OCI-LY1 (cell line): ENCODE data around the gene KRTCAP2.

Experiments used
- H2AFZ ChIP-seq: fragments of 200-600 bp; sonication (generic), shearing (Covaris generic); 2 replicates; pipeline ENCODE4 v1.6.0; 2014; ENCODE audit warnings: antibody characterized with exemption, mild to moderate bottlenecking, low read length
- H3F3A ChIP-seq: fragments of 200-600 bp; sonication (generic), shearing (Covaris generic); 2 replicates; pipeline ENCODE4 v1.6.0; 2014; ENCODE audit warnings: mild to moderate bottlenecking, antibody characterized with exemption, low read length, moderate library complexity; ENCODE audit not compliant: insufficient read depth
- H3K27ac ChIP-seq: fragments of 200-600 bp; sonication (generic); 2 replicates; pipeline ENCODE4 v1.5.1; 2014; ENCODE audit warnings: low read length, mixed run types, mild to moderate bottlenecking, low read depth; ENCODE audit not compliant: poor library complexity, severe bottlenecking
- H3K27me3 ChIP-seq: fragments of 200-600 bp; sonication (generic); 2 replicates; pipeline ENCODE4 v1.6.0; 2014; ENCODE audit warnings: antibody characterized with exemption, mild to moderate bottlenecking, low read length, moderate library complexity; ENCODE audit not compliant: insufficient read depth
- H3K36me3 ChIP-seq: fragments of 200-600 bp; sonication (generic); 2 replicates; pipeline ENCODE4 v1.6.1; 2014; ENCODE audit warnings: mild to moderate bottlenecking, antibody characterized with exemption, low read length, moderate library complexity, mixed read lengths; ENCODE audit not compliant: insufficient read depth
- H3K4me1 ChIP-seq: fragments of 200-600 bp; sonication (generic); 2 replicates; pipeline ENCODE4 v1.5.1; 2014; ENCODE audit warnings: mild to moderate bottlenecking, low read length, moderate library complexity; ENCODE audit not compliant: insufficient read depth, severe bottlenecking
- H3K4me2 ChIP-seq: fragments of 200-600 bp; sonication (generic), shearing (Covaris generic); 2 replicates; pipeline ENCODE4 v1.6.1; 2014; ENCODE audit warnings: low read length
- H3K4me3 ChIP-seq: fragments of 200-600 bp; sonication (generic); 2 replicates; pipeline ENCODE4 v1.5.1; 2014; ENCODE audit warnings: low read length, low read depth, mild to moderate bottlenecking, mixed read lengths; ENCODE audit not compliant: poor library complexity, severe bottlenecking
- H3K79me2 ChIP-seq: fragments of 200-600 bp; shearing (Covaris generic); 2 replicates; pipeline ENCODE4 v1.6.1; 2016; ENCODE audit warnings: mixed run types, low read length, mixed read lengths; ENCODE audit not compliant: insufficient read depth
- H3K9ac ChIP-seq: fragments of 200-600 bp; sonication (generic), shearing (Covaris generic); 2 replicates; pipeline ENCODE4 v1.6.1; 2014; ENCODE audit warnings: mild to moderate bottlenecking, low read length, mixed read lengths
- H3K9me2 ChIP-seq: fragments of 200-600 bp; sonication (generic), shearing (Covaris generic); 2 replicates; pipeline ENCODE4 v1.6.1; 2014; ENCODE audit warnings: low read depth, mild to moderate bottlenecking, low read length, mixed read lengths
- H3K9me3 ChIP-seq: fragments of 200-600 bp; shearing (Covaris generic); 2 replicates; pipeline ENCODE4 v1.6.1; 2014; ENCODE audit warnings: low read length, mixed read lengths
- H4K20me1 ChIP-seq: fragments of 200-600 bp; sonication (generic), shearing (Covaris generic); 2 replicates; pipeline ENCODE4 v1.6.0; 2016; ENCODE audit warnings: mild to moderate bottlenecking, low read length; ENCODE audit not compliant: insufficient read depth
- EZH2 ChIP-seq: fragments of 200-600 bp; sonication (generic), shearing (Covaris generic); IDR thresholded peaks from 2 replicates; pipeline ENCODE4 v1.8.0; 2017; ENCODE audit warnings: borderline replicate concordance, mixed run types, mild to moderate bottlenecking, antibody characterized with exemption, low read length, moderate library complexity, mixed read lengths
- TF ChIP-seq, protein P1 (sequence below): fragments of 200-600 bp; sonication (generic), shearing (Covaris generic); IDR thresholded peaks from 2 replicates; pipeline ENCODE4 v1.5.1; 2017; ENCODE audit warnings: mild to moderate bottlenecking, antibody characterized with exemption, low read length, moderate library complexity, mixed read lengths

Gene KRTCAP2

DNA sequence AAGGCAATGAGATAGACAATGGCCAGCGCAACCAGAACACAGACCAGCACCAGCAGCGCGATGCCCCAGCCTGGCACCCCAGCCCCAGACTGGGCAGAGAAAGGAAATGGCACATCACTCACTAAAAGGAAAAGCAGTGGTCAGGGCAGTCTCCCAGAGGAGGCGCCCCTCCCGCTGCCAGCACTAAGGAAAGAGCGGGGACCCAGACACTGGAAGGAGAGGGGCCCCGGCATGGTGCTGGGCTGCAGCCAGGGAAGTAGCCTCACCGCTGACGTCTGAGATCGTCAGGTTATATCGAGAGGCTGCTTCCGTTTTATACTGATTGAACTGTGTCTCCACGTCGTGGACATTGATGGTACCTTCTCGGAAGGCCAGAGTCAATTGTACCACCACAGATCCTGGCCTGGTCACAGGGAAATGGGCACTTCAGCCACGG, 14.4 kb upstream of the KRTCAP2 start:
- Histone ChIP-seq H3K27ac (no peak overlapping the region), H3K36me3 (no peaks in the 10 kb centered on the region), H3K9ac (no peak overlapping the region), H3K4me2 (no peak overlapping the region), H4K20me1 (no peaks in the 10 kb centered on the region), H3K9me2 (no peaks in the 10 kb centered on the region), H3K4me3 (no peak overlapping the region), H3F3A (no peaks in the 10 kb centered on the region), H3K9me3 (no peaks in the 10 kb centered on the region), H3K27me3 (no peaks in the 10 kb centered on the region; the same call in 1 of the 2 replicates), H3K4me1 (peaks cover 17% of the 10 kb centered on the region), H3K79me2 (no peaks in the 10 kb centered on the region), H2AFZ (no peak overlapping the region)
- TF ChIP-seq, protein P1, sequence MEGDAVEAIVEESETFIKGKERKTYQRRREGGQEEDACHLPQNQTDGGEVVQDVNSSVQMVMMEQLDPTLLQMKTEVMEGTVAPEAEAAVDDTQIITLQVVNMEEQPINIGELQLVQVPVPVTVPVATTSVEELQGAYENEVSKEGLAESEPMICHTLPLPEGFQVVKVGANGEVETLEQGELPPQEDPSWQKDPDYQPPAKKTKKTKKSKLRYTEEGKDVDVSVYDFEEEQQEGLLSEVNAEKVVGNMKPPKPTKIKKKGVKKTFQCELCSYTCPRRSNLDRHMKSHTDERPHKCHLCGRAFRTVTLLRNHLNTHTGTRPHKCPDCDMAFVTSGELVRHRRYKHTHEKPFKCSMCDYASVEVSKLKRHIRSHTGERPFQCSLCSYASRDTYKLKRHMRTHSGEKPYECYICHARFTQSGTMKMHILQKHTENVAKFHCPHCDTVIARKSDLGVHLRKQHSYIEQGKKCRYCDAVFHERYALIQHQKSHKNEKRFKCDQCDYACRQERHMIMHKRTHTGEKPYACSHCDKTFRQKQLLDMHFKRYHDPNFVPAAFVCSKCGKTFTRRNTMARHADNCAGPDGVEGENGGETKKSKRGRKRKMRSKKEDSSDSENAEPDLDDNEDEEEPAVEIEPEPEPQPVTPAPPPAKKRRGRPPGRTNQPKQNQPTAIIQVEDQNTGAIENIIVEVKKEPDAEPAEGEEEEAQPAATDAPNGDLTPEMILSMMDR, result no peak
- no peak for TF ChIP-seq EZH2

DNA sequence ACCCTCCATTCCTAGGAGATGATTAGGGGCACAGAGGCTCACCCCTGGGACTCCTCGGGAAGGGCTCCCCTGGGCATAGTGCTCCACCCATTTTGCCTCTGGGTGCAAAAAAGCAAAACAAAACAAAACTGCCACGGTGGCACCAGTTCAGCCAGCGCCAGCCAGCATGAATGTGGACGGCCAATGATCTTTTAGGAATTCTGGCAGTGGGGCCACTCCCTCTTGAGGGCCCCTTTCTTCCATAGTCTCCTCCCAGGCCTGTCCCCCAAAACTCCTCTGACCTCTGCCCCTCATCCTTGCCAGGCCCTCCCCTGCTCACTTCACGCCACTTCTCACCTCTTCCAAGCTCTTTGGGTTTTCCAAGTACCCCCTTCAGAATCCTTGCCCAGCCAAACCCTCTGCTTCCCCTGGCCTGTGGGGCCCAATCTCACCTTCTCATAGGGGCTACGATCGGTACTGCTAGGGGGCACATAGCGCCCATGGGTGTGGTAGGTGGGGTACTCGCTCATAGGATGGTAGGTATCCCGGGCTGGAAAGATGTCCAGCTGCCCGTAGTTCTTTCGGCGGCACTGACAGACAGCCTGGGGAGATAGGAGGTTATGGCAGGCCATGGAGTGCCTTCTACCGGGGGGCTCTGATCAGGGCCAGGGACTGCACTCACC, 13.8 kb upstream of the KRTCAP2 start:
- no peak overlapping the region for H3K27ac ChIP-seq
- H3K9me3 ChIP-seq, result no peaks in the 10 kb centered on the region
- TF ChIP-seq, protein P1, result no peak
- no peak for TF ChIP-seq EZH2
- H3K79me2 ChIP-seq, result no peaks in the 10 kb centered on the region
- no peak overlapping the region for H3K9ac ChIP-seq
- no peaks in the 10 kb centered on the region for H3F3A ChIP-seq
- no peak overlapping the region for H3K4me2 ChIP-seq
- H3K4me3 ChIP-seq, result no peak overlapping the region
- H3K36me3 ChIP-seq, result no peaks in the 10 kb centered on the region
- H3K27me3 ChIP-seq, result no peaks in the 10 kb centered on the region; the same call in 1 of the 2 replicates
- H4K20me1 ChIP-seq, result no peaks in the 10 kb centered on the region
- H3K4me1 ChIP-seq, result peaks cover 17% of the 10 kb centered on the region
- H3K9me2 ChIP-seq, result no peaks in the 10 kb centered on the region
- H2AFZ ChIP-seq, result no peak overlapping the region

DNA sequence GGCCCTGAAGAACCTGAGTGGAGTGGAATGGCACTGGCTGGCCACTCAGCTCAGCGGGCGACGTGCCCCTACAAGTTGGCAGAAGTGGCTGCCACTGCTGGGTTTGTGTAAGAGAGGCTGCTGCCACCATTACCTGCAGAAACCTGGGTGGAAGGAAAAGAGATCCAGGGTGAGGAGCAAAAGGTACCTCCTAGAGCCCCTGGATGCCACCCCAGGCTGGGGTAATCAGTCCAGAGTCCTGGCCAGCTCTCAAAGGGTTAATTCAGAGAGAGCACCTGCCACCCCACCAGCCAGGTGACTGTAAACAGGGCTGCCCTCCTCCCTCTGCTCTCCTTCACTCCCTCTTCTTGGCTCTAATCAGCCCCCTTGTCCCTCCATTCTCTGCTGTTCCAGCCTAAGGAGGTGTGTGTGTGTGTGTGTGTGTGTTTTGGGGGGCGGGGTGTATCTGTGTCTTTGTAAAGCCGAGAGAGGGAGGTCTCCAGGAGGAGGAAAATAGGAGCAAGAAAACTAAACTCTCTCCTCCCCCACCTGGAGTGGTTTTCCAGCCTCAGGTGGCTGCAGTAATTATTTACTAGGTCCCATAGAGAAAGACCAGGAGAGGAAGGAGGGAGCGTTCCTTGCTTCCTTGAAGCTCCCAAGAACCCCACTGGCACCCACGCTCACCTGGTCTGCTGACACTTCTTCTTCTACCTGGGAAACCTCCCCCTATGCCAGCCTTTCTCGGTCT, 13.1 kb upstream of the KRTCAP2 start:
- Histone ChIP-seq H3K4me1 (peaks cover 17% of the 10 kb centered on the region), H3K9ac (no peak overlapping the region), H3K79me2 (no peaks in the 10 kb centered on the region)

More for the DNA sequence above, 13.1 kb upstream of the KRTCAP2 start:
- Histone ChIP-seq H3K9me2 (no peaks in the 10 kb centered on the region), H3K4me2 (no peak overlapping the region), H3K27me3 (no peaks in the 10 kb centered on the region; the same call in 1 of the 2 replicates), H3K27ac (no peak overlapping the region), H3K9me3 (no peaks in the 10 kb centered on the region), H2AFZ (no peak overlapping the region), H4K20me1 (no peaks in the 10 kb centered on the region), H3K36me3 (no peaks in the 10 kb centered on the region), H3F3A (no peaks in the 10 kb centered on the region), H3K4me3 (no peak overlapping the region)
- TF ChIP-seq, protein P1, result no peak
- TF ChIP-seq EZH2, result no peak
